ENCODE results near the gene LMNTD2.

DNA sequence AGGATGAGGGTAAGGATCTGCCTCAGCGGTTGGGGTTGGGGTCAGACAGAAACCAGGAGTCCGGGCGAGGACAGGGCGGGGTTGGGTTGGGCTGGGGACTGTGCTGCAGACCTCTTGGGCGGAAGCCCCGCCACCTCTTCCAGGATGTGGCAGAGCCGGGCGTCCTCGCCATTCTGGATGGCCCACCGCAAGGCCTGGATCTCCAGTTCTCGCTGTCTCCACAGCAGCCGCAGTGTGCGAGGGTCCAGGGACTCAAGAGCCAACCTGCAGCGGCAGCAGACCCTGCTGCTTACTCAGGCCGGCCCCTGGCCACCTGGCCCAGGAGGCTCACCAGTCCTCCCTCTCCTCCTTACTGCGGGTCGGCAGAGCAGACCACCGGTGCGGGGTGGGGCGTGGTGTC, 2.0 kb downstream of the LMNTD2 start:
- TF ChIP-seq EZH2phosphoT487 (IDR thresholded peaks at IDR 0.05; ENCODE audit: insufficient read depth, low read depth) (no peak), EZH2 (IDR thresholded peaks at IDR 0.05; ENCODE audit: insufficient read depth, poor library complexity, severe bottlenecking) (no peak)

Data from GM23248 (cell line).